NCI-H510A treated with DMSO at 0.1 percent for 48 hours (cell line): Measurements from ENCODE around the gene MBD4.
A peak's percentile ranks its signal among the peaks of the same experiment; 100 is the strongest.
"Not testable (repeated sequence)": the region's sequence is repeated elsewhere in the genome, so short reads cannot be mapped to it uniquely, and the experiment has no call there.

Experiments used
- DNase-seq: peaks from one replicate; lab custom pipeline; 2025; lab: John Stamatoyannopoulos, UW

MBD4 gene

DNA sequence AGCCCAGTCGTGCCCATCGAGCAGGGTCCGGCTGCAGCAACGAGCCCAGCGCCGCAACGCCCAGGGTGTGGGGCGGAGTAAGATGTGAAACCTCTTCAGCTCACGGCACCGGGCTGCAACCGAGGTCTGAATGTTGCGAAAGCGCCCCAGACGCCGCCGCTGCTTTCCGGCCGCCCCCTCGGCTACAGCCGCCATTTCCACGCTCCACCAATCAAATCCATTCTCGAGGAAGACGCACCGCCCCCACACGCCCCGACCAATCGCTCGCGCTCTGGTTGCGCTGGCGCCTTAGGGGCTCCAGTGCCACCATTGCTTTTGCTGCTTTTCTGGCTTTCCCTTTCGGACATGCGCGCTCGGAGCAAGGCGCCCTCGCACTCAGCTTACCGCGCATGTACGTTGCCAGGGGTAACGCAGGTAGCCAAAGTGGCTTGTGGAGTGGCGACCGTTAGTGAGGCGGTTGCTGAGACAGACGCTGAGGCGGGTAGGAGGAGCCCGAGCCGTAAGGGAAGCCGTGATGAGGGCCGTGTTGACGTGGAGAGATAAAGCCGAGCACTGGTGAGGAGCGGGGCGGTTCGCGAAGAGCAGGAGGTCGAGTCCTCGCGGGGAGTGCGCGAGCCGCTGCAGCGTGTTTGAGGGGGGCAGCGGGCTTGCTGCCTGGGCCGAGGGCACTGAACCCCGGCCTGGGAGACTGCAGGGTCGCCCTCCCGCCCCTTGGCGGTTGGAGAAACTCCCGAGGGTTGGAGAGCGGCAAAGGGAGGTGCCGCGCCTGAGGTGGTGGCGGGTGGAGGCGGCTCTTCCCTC, at the start of gene MBD4, which contains the start of gene IFT122:
TSS of gene MBD4 (minus strand) at position 132 of the 801 bp plus-strand sequence. CDS start at position 17, 115 bp downstream.
TSS of gene IFT122 (plus strand) at position 408 of the 801 bp plus-strand sequence. CDS start at position 515, 107 bp downstream.
- peak; percentile 95 for DNase-seq

DNA sequence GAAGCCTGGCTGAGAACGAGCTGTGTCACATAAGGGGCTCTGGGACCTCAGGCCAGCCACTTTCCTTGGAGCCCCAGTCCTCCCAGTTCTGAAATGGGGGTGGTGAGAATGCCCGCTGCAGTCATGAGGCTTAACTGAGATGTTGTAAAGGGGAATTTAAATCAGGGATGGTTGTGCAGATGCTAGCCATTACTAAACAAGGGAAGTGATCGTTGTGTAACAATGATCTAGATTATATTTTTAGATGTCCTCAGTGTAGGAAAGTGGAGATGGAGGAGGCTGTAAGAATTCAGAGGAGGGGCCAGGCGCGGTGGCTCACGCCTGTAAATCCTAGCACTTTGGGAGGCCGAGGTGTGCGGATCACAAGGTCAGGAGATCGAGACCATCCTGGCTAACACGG, 49.5 kb upstream of the MBD4 start:
- DNase-seq, result not testable (repeated sequence)

DNA sequence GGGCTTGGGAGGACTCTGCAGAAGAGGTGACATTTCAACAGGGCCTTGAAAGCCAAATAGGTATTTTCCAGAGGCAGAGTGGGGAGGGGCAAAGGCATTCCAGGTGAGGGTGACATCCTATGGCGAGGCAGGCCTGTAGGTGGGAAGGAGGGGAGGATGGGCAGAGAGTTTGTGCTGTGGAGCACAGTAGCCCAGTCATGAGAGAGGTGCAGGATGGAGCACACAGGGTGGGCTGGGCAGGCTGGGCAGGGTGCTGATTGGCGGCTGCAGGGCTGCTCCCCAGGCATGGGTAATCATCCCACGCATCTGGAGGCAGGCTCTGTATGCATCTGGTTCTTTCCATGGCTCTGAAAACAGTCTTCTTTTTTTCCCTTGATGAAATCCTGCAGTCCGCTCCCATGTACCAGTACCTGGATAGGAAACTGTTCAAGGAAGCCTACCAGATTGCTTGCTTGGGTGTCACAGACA, 48.2 kb upstream of the MBD4 start:
- not testable (repeated sequence) for DNase-seq

DNA sequence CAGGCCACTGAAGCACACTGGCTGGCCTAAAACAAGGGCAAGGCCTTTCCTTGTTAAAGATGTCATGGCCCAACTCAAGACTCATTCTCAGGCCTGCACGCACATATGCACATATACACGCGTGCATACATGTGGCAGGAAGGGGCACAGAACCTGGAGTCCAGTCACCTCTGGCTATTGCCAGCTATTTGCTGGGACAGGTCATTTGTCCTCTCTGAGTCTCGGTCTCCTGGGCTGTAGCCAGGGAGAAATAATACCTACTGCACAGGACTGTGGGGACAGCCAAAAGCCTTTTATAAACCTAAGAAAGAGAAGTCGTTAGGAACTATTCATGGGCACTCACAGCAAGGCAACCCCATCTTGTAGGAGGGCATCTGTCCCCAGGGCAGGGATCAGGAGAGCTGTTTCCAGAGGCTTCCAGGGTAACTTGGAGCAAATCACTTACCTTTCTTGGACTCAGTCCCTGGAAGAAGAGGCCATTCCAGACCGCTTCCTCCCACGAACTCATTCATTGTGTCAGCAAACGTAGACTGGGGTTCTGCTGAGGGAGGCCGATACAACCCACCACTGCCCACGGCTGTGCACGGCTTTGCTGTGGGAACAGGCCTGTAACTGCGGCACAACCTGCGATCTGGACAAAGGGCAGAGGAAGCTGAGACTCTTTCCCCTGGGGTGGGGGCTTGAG, 47.6 kb upstream of the MBD4 start:
- DNase-seq, result no peak

DNA sequence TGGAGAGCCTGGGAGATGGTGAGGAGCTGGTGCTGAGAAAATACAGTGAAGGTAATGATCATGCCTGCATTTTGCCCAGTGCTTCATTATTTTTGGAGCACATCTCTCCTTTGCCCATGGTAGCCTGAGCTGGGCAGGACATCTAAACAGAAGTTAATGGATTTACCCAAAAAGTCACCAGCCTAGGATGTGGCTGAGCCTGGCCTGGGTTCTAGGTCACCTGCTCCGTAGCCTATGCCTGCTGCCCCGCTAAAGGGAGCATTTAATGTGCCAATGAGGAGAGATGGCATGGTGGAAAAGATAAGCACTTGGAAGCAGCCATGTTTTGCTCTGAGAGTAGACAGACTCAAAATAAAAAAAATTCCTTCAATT, 46.9 kb upstream of the MBD4 start:
- no peak for DNase-seq

DNA sequence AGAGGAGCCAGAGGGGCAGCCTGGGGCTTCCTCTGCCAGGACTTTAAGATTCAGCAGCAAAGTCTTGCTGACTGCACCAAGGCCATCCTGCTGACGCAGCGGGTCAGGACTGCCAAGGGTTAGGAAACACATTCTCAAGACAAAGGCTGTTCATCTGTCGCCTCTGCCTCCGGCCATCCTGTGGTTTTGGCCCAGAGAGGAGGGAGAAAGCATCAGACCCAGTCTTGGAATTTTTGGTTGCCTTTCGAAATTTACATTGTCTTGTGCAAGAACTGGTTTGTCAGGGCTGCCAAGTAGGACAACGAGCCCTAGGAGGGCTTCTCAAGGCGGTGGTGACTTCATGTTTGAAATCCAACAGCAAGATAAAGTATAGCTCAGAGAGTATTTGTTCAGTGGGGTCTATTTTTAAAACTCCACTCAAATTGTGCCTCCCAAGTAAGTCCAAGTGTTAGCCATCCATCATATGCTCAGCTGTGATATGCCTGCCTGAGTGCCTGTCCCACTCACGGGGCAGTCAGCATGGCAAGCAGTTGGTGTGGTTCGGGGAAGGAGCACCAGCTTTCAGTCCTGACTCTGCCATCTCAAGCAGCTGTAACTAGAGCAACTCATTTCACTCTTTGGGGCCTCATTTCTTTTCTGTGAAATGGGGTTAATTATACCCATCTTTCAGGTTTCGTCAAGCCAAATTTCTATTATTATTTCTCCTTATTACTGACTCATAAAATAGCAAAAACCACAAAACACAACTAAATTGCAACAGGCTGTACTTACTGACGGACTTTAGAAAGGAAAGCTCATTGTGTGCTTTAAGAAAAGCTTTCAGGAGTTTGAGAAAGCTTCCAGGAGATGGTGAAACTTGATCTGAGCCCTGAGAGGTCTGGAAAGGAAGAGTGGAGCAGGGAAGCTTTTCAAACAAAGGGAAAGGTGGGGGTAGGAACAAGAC, 46.2 kb upstream of the MBD4 start:
- no peak for DNase-seq

DNA sequence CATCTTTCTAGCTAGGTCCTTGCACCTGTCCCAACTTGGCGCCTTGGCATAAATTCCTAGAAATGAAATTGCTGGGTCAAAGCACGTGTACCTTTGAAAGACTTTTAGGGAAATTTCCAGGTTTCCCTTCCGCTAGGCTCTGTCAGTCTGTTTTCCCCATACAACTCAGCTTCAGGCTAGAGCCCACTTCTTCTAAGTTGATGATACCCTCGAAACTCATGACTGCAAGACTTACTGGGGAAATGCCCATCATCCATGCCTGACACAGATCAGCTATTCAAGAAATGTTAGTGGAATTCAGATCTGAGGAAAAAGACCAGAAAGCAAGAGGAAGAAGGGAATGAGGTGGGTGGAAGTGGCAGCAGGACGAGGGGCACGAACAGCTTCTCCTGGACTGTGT, 45.4 kb upstream of the MBD4 start:
- DNase-seq, result not testable (repeated sequence)

DNA sequence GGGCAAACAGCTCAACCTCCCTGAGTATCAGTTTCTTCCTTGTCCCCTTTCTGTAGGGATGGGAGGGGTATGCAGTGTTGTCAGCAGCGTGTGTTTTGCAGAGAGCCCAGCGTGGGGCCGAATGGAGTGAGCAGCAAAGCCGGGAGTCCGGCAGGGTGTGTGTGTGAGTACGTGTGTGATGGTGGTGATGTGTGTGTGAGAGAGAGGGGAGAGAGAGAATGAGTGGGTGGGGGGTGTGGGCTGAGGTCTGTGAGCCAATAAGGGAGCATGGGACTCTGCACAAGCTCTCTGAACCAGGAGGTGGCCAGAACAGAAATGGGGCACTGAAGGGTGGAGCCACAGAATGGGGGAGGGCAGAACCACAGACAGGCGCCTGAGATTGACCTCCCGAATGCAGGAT, 44.1 kb upstream of the MBD4 start:
- no peak for DNase-seq

DNA sequence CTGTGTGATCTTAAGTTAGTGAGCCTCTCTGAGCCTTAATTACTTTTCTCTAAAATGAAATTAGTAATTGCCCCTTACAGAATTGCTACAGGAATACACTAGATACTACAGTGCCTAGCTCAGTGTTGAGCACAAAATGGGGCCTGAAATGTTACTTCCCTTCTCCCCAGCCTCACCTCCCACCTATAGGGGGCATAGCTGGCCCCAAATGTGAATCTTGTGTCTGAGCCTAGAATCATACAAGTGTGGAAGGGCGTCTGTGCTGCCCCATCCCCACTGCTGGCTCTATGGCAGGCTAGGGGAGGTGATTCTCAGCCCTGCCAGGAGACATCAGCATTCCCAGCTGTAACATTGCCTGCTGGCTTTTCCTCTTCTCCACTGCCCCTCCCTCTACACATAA, 43.0 kb upstream of the MBD4 start:
- no peak for DNase-seq

DNA sequence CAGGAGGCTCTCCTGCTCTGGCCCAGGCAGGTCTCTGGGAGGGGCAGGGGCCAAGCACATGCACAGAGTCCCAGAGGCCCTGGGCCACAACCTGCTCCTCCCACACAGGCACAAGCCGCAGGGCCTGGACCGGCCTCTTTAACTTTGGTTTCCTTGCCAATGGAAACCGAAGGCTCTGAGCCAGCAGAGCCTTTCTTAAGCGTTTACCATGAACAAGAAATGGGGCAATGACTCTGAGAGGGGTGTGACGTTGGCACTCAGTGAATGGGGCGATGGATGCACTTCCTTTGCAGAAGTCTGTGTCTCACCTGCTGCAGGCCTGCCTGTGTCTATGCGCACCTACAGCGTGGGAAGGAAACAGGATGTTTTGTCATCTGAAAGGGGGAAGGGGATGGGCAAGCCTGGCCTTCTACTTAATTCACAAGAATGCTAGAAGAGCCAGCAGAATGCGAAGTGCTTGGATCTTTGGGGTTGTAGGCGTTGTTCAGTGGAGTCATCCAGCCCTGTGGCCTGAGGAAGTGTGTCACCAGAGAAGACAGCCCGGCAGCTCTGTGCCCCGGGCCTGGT, 42.1 kb upstream of the MBD4 start:
- no peak for DNase-seq

DNA sequence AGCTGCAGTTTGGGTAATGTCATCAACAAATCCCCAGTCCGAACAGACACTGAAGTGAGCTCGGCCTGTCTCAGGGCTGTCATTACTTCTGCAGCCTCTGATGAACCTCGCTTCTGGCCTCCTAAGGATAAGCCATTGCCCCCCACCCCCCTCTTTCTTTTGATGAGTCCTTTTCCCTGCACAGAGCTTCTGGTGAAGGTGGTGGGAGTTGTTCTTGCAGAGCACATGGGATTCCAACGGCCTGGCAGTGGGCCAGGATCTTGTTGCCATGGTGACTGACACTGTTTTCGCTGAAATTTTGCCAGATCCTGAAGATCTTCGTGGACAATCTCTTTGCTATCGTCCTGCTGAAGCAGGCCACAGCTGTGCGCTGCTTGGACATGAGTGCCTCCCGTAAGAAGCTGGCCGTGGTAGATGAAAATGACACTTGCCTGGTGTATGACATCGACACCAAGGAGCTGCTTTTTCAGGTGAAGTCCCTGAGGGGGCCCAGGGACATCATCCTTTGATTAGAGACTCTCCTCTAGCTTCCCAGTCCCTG, 41.5 kb upstream of the MBD4 start:
- DNase-seq, result not testable (repeated sequence)

DNA sequence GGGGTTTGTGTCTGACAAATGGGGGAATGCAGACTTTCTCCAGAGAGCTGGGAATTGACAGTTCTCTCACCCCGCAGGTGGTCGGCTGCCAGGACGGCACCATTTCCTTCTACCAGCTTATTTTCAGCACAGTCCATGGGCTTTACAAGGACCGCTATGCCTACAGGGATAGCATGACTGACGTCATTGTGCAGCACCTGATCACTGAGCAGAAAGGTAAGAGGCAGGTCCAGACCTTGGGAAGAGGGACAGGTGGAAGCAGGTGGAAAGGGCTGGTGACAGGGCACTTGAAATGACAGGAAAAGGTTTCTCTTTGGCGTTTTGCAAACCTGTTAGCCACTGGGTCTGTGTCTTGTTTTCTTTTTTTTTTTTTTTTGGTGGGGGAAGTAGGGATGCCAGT, 36.8 kb upstream of the MBD4 start:
- peak; percentile 54 for DNase-seq

DNA sequence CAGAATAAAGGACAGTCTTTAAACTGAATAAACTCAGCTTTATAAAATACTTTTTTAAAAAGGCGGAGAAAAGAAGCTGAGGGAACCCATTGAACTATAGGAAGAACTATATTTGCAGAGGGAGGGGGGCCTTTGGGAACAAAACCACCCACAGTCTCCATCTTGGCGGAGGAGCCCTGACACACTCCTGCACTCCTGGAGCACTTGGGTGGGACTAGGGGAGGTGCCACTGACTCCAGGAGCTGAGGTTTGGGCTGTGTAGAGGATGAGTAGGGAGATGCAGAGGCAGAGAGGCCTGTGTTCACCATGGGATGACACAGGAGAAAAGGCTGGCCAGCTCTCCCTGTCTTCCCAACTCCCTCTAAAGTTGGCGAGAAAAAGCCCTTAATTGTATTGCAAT, 36.1 kb upstream of the MBD4 start:
- DNase-seq, result no peak

DNA sequence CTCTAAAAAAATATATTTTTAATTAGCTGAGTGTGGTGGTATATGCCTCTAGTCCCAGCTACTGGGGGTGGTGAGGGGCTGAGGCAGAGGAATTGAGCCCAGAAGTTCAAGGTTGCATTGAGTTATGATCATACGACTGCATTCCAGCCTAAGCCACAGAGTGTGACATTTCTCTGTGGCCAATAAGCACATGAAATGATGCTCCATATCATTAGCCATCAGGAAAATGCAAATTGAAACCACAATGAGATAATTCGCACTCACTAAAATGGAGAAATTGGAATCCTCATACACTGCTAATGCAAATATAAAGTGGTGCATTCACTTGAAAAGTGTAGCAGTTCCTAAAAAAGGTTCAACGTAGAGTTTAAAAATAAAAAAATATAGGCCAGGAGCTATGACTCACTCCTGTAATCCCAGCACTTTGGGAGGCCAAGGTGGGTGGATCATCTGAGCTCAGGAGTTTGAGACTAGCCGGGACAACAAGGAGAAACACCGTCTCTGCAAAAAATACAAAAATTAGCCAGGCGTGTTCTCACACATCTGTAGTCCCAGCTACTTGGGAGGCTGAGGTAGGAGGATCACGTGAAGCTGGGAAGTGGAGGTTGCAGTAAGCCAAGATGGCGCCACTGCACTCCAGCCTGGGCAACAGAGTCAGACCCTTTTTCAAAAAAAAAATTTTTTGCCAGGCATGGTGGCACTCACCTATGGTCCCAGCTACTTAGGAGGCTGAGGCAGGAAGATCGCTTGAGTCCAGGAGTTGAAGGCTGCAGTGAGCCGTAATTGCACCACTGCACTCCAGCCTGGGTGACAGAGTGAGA, 35.4 kb upstream of the MBD4 start:
- no peak for DNase-seq

DNA sequence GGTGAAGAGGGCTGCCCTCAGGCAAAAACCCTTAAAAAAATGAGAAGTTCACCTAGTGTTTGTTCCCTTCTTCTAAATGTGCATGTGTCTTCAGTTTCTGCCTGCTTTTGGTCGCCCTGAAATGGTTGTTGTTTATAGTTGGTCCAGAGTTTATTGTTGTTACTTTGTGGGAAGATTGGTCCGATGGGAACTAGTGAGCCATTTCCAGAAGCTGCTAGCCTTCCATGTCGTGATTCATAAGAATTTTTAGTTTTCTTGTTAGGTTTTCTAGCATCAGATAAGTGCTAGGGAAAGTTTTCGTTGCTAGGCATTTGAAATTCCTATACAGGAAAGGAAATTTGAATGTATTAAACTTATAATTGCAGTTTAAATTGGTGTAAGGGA, 34.0 kb upstream of the MBD4 start:
- DNase-seq, result no peak

DNA sequence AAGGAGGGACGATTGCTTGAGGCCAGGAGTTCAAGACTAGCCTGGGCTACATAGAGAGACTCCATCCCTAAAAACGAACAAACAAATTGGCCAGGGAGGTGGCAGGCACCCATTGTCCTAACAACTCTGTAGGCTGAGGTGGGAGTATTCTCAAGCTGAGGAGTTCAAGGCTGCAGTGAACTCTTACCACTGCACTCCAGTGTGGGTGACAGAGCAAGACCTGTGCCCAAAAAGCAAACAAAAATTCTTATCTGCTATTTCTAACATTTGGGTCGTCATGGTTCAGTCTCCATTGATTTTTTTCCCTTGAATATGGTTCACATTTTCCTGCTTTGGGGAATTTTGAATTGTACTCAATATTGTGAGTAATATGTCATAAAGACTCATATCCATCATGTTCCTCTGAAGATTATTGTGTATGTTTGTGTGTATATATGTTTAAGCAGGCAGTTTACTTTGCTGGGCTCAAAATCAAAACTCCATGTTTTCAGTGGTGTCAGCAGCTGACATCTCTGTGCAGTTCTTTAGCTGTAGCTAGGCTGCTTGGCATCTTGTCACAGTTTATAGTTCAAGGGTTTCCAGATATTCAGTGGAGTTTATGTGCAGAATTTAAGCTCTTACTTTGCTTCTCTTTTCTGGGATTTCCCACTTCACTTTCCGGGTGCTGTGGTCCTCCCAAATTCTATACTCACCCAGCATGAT, 33.5 kb upstream of the MBD4 start:
- no peak for DNase-seq

DNA sequence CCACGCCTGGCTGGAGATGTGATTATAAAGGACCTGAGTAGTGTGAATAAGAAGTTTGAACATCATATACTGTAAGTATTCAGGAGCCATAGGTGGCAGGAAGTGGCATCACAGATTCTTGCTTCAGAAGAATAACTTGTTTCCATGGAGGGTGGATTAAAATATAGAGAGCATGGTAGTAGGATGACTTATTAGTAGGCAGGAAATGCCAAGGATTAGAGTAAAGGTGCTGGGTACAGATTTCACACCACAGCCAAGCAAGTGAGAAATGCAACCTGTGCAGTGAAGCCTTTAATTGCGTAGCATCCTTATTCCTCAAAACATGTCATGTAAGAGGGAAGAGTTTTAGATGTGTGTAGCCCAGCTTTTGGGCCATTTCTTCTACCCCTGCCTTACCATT, 31.1 kb upstream of the MBD4 start:
- DNase-seq, result no peak

DNA sequence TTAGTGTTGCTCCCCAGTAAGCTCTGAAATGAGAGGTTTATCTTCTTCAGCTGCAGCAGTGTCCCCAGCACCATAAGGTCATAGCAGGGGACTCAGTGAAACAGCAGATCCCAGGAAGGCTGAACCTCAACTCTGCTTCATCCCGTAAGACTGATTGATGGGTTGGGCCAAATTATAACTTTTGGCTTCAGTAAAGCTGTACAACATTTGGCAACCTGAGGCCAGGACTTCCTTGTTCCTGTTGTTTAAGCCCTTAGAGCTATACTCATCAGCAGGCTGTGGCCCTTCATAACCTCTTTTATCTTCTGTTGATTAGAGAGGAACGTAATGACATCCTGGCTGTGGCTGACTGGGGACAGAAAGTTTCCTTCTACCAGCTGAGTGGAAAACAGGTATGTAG, 29.3 kb upstream of the MBD4 start:
- no peak for DNase-seq

DNA sequence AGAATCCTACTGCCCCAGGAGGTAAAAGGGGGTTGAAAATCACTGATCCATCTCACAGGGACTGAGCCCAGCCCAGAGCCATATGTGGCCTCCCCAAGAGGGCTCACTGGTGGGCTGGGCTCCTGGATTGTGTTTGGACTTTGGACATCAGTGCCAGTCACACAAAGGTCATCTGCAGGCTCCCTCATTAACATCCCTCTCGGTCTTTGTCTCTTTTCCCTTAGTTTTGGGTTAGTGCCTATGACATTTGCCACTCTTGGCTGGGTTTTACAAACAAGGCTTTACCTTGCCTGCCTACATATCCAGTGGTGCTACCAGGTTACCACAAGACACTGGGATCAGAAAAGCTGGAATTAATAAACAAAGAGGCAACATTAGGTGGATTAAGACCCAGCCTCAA, 28.2 kb upstream of the MBD4 start:
- DNase-seq, result no peak

DNA sequence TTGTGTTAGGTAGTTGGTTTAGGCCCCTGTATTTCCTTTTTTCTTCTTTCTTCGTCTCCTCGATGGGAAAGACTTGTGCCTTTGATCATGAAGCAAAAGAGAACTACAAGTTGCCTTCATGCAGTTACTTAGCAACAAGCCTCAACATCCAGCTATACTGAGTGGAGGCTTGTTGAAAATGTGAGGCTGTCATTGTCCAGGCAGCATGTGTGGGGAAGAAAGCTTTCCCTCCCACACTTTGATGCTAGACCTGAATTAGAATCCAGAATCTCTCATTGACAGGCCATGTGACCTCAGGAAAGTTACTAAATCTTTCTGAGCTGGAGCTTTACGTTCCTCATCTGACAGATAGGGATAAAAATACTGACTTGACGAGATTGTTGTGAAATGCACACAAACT, 24.0 kb upstream of the MBD4 start:
- DNase-seq, result no peak
